Endothelial cell of umbilical vein (primary cell): ENCODE data around the gene CLIP4. TPM values are rescaled to one million over a fixed set of nuclear protein-coding genes. Genes with fewer than 3 reads are reported as not detected.

ENCODE experiments used
- BruUV-seq: library from RNA; stranded (reverse); fragments of 400-500 nt; replicated peaks from 2 replicates; lab custom pipeline; 2021; lab: Mats Ljungman, UMichigan
- CTCF ChIA-PET: fragments of 300-600, 350-600 bp; sonication (Branson Sonifier 250); formaldehyde crosslinking; loops from one replicate; lab custom pipeline; 2021; ENCODE audit warnings: antibody characterized with exemption, inconsistent platforms; lab: Charles Lee
- POLR2A ChIA-PET: fragments of 300-600, 350-600 bp; sonication (Branson Sonifier 250); formaldehyde crosslinking; loops from one replicate; lab custom pipeline; 2021; ENCODE audit warnings: antibody characterized with exemption, inconsistent platforms; lab: Charles Lee
- DNase-seq: peaks from one replicate; pipeline ENCODE4 v3.0.0-alpha.2; 2011; ENCODE audit warnings: low read depth, low spot score
- FAIRE-seq: peaks from 2 replicates; lab custom pipeline; 2011; peaks lifted over from hg19 to GRCh38; lab: Jason Lieb, UNC
- H2AFZ ChIP-seq: 2 replicates; pipeline ENCODE4 v1.6.0; 2012; ENCODE audit warnings: low read depth, low read length, control low read depth, inconsistent platforms
- H3K27ac ChIP-seq: 2 replicates; pipeline ENCODE4 v1.5.1; 2011; ENCODE audit warnings: low read depth, mild to moderate bottlenecking, control low read depth, low read length, moderate library complexity; ENCODE audit not compliant: insufficient read depth
- H3K27me3 ChIP-seq, 2 experiments: 2 replicates each; pipeline versions ENCODE4 v1.6.0 to v1.6.1; 2011; ENCODE audit warnings: low read length in 2 of 2, mixed read lengths in 1 of 2; ENCODE audit not compliant: control insufficient read depth in 2 of 2, insufficient read depth in 2 of 2
- H3K36me3 ChIP-seq, 2 experiments: 2 replicates in 1 of 2; 3 replicates in 1 of 2; pipeline ENCODE4 v1.5.1; 2011; ENCODE audit warnings: low read length in 2 of 2, mild to moderate bottlenecking in 1 of 2, moderate library complexity in 1 of 2; ENCODE audit not compliant: control insufficient read depth in 2 of 2, insufficient read depth in 2 of 2; ENCODE audit errors: extremely low read depth in 1 of 2
- H3K4me1 ChIP-seq: 3 replicates; pipeline ENCODE4 v1.5.1; 2011; ENCODE audit warnings: mild to moderate bottlenecking, low read length; ENCODE audit not compliant: control insufficient read depth, insufficient read depth; ENCODE audit errors: extremely low read depth
- H3K4me2 ChIP-seq: 2 replicates; pipeline ENCODE4 v1.6.1; 2011; ENCODE audit warnings: low read length, control low read depth, mixed read lengths; ENCODE audit not compliant: insufficient read depth
- H3K4me3 ChIP-seq, 3 experiments: fragments of 200-600 bp in 1 of 3; sonication (generic), shearing (Covaris generic) in 1 of 3; replicated peaks in 1 of 3; 2 replicates each; pipeline ENCODE4 v1.5.1; 2011 to 2016; ENCODE audit warnings: control low read depth in 3 of 3, low read length in 3 of 3, mild to moderate bottlenecking in 2 of 3, inconsistent platforms in 1 of 3, low read depth in 1 of 3, moderate library complexity in 1 of 3; ENCODE audit not compliant: insufficient read depth in 1 of 3
- H3K79me2 ChIP-seq: 2 replicates; pipeline ENCODE4 v1.6.0; 2012; ENCODE audit warnings: low read length, inconsistent platforms; ENCODE audit not compliant: control insufficient read depth, insufficient read depth
- H3K9ac ChIP-seq: replicated peaks from 2 replicates; pipeline ENCODE3; 2011; ENCODE audit warnings: low read length, control low read depth; ENCODE audit not compliant: insufficient read depth; ENCODE audit errors: extremely low read depth
- H3K9me1 ChIP-seq: replicated peaks from 3 replicates; pipeline ENCODE4 v1.6.0; 2011; ENCODE audit warnings: mild to moderate bottlenecking, low read length; ENCODE audit not compliant: control insufficient read depth, insufficient read depth; ENCODE audit errors: extremely low read depth
- H3K9me3 ChIP-seq: replicated peaks from 2 replicates; pipeline ENCODE4 v1.5.1; 2012; ENCODE audit warnings: low read length, inconsistent platforms; ENCODE audit not compliant: control insufficient read depth, insufficient read depth
- H4K20me1 ChIP-seq: replicated peaks from 2 replicates; pipeline ENCODE3; 2011; ENCODE audit warnings: mild to moderate bottlenecking, low read length; ENCODE audit not compliant: control insufficient read depth, insufficient read depth; ENCODE audit errors: extremely low read depth
- EZH2 ChIP-seq: IDR thresholded peaks from 2 replicates; pipeline ENCODE4 v1.6.1; 2012; ENCODE audit warnings: borderline replicate concordance, low read depth, mild to moderate bottlenecking, moderate library complexity, low read length, inconsistent platforms; ENCODE audit not compliant: severe bottlenecking
- FOS ChIP-seq: IDR thresholded peaks from 2 replicates; pipeline ENCODE4 v1.6.1; 2011; ENCODE audit warnings: mild to moderate bottlenecking, low read length, moderate library complexity, borderline replicate concordance; ENCODE audit not compliant: insufficient read depth
- GATA2 ChIP-seq: IDR thresholded peaks from 2 replicates; pipeline ENCODE4 v1.7.0; 2011; ENCODE audit warnings: low read depth, mild to moderate bottlenecking, moderate library complexity, mixed read lengths, low read length; ENCODE audit not compliant: insufficient read length, insufficient read depth
- JUN ChIP-seq: IDR thresholded peaks from 2 replicates; pipeline ENCODE4 v1.6.1; 2011; ENCODE audit warnings: borderline replicate concordance, low read depth; ENCODE audit not compliant: insufficient read length, insufficient read depth
- MYC ChIP-seq: IDR thresholded peaks from one replicate; pipeline ENCODE4 v1.6.1; 2011; ENCODE audit warnings: mild to moderate bottlenecking, low read depth, low read length
- POLR2A ChIP-seq: IDR thresholded peaks from 2 replicates; pipeline ENCODE4 v1.6.1; 2012; ENCODE audit warnings: low read depth, mild to moderate bottlenecking, control low read depth, low read length
- POLR2AphosphoS5 ChIP-seq: IDR thresholded peaks from 2 replicates; pipeline ENCODE4 v1.6.1; 2012; ENCODE audit warnings: low read depth, mild to moderate bottlenecking, control low read depth, low read length, moderate library complexity; ENCODE audit not compliant: insufficient read depth
- dilution Hi-C: fragments of 300-500 bp; cut with MboI; formaldehyde crosslinking; loops from one replicate; pipeline ENCODE4 v1.15.0; 2019; ENCODE audit warnings: low sequenced_read_pairs; ENCODE audit not compliant: extremely low pct_ligation_motif_present
- intact Hi-C: fragments of 100-400 bp; cut with micrococcal nuclease; formaldehyde crosslinking; loops from one replicate; pipeline ENCODE4 v1.10.0; 2022
- polyA plus RNA-seq, 4 experiments: library from polyadenylated mRNA; depleted of rRNA in 3 of 4; stranded (reverse) in 3 of 4; unstranded in 1 of 4; fragments of >200 nt; gene quantifications; 2 replicates each; pipeline versions ENCODE4 v1.2.1 to v1.2.3, GENCODE V29; 2011 to 2012; ENCODE audit warnings: missing spikeins in 1 of 4
- total RNA-seq: library from RNA; stranded (reverse); gene quantifications from 2 replicates; pipeline ENCODE4 v1.2.3, GENCODE V29; 2021
- TF ChIP-seq, protein P1 (sequence below), 2 donors: IDR thresholded peaks; 1 replicate in 1 of 2; 2 replicates in 1 of 2; pipeline ENCODE4 v1.5.1; 2011; ENCODE audit warnings: low read length in 2 of 2, mild to moderate bottlenecking in 2 of 2, moderate library complexity in 2 of 2, control low read depth in 1 of 2, inconsistent platforms in 1 of 2, low read depth in 1 of 2; ENCODE audit not compliant: insufficient read depth in 1 of 2; ENCODE audit errors: extremely low read depth in 1 of 2
- TF ChIP-seq, protein P2 (sequence below): IDR thresholded peaks from 2 replicates; pipeline ENCODE4 v1.6.1; 2011; ENCODE audit not compliant: insufficient read depth, insufficient read length

The CLIP4 gene
- total and polyA plus RNA-seq, 2 donors (not counting 3 experiments of a cell fraction or from before 2014, with no cell fraction given) = 9.2 to 24.0 TPM

DNA sequence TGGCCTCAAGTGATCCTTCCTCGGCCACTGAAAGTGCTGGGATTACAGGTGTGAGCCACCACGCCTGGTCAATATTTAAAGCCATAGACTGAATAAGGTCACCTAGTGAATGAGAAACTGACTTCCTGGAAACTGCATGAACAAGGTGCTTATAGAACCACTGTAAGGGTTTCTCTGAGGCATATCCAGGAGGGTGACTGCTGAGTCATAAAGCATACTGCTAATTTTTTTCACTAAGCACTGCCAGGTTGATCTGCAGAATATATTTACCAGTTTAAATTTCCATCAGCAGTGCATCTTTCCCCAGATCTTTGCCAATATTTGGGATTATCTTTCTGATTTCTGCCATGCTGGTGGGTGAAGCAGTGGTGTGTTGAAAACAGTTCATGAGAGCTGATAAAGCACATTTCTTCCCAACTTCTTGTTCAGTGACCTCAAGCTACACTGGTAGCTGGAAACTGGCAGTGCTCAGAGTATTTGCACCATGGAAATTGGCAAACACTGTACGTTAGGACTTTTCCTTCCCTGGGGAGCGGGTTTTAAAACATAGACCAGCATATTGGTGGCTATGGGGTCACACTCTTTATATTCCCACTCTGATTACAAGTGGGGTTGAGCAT is 4.2 kb upstream of the CLIP4 start:
- BruUV-seq = no TSS peak
- DNase-seq (no peak), FAIRE-seq (no peak)
- Histone ChIP-seq H4K20me1 (no peaks in the 10 kb centered on the region), H3K27me3 (no peaks in the 10 kb centered on the region), H3K9me1 (no peaks in the 10 kb centered on the region), H3K9ac (no peak overlapping the region), H3K36me3 (no peaks in the 10 kb centered on the region), H3K79me2 (peaks cover 2% of the 10 kb centered on the region), H2AFZ (no peak overlapping the region), H3K27ac (no peak overlapping the region), H3K4me2 (no peak overlapping the region), H3K4me1 (peaks cover 1% of the 10 kb centered on the region), H3K9me3 (no peaks in the 10 kb centered on the region), H3K4me3 (no peak overlapping the region)
- intact Hi-C loops (no loop called here), dilution Hi-C loops (no loop called here)
- TF ChIP-seq, protein P1, sequence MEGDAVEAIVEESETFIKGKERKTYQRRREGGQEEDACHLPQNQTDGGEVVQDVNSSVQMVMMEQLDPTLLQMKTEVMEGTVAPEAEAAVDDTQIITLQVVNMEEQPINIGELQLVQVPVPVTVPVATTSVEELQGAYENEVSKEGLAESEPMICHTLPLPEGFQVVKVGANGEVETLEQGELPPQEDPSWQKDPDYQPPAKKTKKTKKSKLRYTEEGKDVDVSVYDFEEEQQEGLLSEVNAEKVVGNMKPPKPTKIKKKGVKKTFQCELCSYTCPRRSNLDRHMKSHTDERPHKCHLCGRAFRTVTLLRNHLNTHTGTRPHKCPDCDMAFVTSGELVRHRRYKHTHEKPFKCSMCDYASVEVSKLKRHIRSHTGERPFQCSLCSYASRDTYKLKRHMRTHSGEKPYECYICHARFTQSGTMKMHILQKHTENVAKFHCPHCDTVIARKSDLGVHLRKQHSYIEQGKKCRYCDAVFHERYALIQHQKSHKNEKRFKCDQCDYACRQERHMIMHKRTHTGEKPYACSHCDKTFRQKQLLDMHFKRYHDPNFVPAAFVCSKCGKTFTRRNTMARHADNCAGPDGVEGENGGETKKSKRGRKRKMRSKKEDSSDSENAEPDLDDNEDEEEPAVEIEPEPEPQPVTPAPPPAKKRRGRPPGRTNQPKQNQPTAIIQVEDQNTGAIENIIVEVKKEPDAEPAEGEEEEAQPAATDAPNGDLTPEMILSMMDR (IDR thresholded peaks at IDR 0.05; ENCODE audit: extremely low read depth in 1 of 2, insufficient read depth in 1 of 2, low read depth in 1 of 2, low read length in 2 of 2) = no peak
- TF ChIP-seq, protein P2, sequence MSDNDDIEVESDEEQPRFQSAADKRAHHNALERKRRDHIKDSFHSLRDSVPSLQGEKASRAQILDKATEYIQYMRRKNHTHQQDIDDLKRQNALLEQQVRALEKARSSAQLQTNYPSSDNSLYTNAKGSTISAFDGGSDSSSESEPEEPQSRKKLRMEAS = no peak
- no peak for TF ChIP-seq JUN
- TF ChIP-seq MYC = no peak
- TF ChIP-seq EZH2 = no peak
- TF ChIP-seq POLR2A = no peak
- no peak for TF ChIP-seq GATA2
- TF ChIP-seq POLR2AphosphoS5 = no peak
- TF ChIP-seq FOS = no peak
- ChIA-PET POLR2A (no interaction called here), CTCF (no interaction called here)
